NT2/D1 (cell line): ENCODE results near the gene CRYM.

Experiments used
- YY1 ChIP-seq: IDR thresholded peaks from 2 replicates; pipeline ENCODE4 v1.6.1; 2011; ENCODE audit not compliant: insufficient read length, insufficient read depth
- ZNF274 ChIP-seq: IDR thresholded peaks from 2 replicates; pipeline ENCODE4 v1.6.1; 2011; ENCODE audit warnings: mild to moderate bottlenecking, low read depth, low read length

DNA sequence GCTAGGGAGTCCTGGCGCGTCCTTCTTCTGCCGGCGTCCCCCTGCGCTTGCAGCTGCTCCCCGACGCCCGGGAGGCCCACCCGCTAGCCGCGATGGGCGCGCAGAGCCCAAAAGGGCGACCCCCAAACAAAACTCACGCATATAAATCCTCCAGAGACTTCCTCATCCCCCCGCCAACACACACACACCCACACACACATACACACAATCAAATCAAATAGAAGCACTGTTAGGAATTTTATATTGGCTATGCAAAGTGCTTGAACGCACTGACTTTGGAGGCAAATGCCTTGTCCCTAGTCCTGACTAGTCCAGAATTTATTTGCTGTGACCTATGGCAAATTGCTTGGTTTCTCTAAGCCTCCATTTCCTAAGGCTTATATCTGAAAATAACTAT, 23.8 kb upstream of the CRYM start:
- TF ChIP-seq ZNF274 (no peak), YY1 (no peak)
